A549 (cell line): ENCODE measurements around the gene FGF18. TPM values are rescaled to one million over a fixed set of nuclear protein-coding genes. Genes with fewer than 3 reads are reported as not detected.

Source experiments
- ATAC-seq, 2 experiments: fragments of 200-7000 bp in 1 of 2; fragments of >200 bp in 1 of 2; cut with Nextera tagmentation in 1 of 2; cut with Tn5 transposase in 1 of 2; 3 replicates each; pipeline versions ENCODE4 v1.8.0 to v1.9.1; 2018 to 2020; ENCODE audit warnings: mild to moderate bottlenecking in 1 of 2, moderate library complexity in 1 of 2
- CTCF ChIA-PET: fragments of 300-600 bp; sonication (Branson Sonifier 250); formaldehyde crosslinking; extraction: SDS; loops from one replicate; lab custom pipeline; 2021; ENCODE audit warnings: antibody characterized with exemption, inconsistent platforms; lab: Yijun Ruan, JAX
- POLR2A ChIA-PET: fragments of 350-600 bp; formaldehyde crosslinking; extraction: SDS; loops from one replicate; lab custom pipeline; 2021; ENCODE audit warnings: antibody characterized with exemption, inconsistent platforms; lab: Yijun Ruan, JAX
- DNase-seq, 2 experiments: peaks; one replicate each; pipeline versions ENCODE4 v3.0.0 to v3.0.0-alpha.2; 2011 to 2016; ENCODE audit warnings: low read depth in 1 of 2, low spot score in 1 of 2
- FAIRE-seq: peaks from 2 replicates; lab custom pipeline; 2011; peaks lifted over from hg19 to GRCh38; lab: Jason Lieb, UNC
- H3K27ac ChIP-seq, 2 experiments: fragments of >200 bp; sonication (Bioruptor Twin); formaldehyde crosslinking; 3 replicates each; pipeline ENCODE4 v1.5.1; 2016 to 2017
- H3K4me1 ChIP-seq: fragments of >200 bp; sonication (Bioruptor Twin); formaldehyde crosslinking; 3 replicates; pipeline ENCODE4 v1.6.1; 2016
- H3K4me2 ChIP-seq: fragments of >200 bp; sonication (Bioruptor Twin); formaldehyde crosslinking; 3 replicates; pipeline ENCODE4 v1.6.1; 2016
- H3K4me3 ChIP-seq: fragments of >200 bp; sonication (Bioruptor Twin); formaldehyde crosslinking; 3 replicates; pipeline ENCODE4 v1.5.1; 2016
- H3K9me3 ChIP-seq: fragments of >200 bp; sonication (Bioruptor Twin); formaldehyde crosslinking; 3 replicates; pipeline ENCODE4 v1.6.1; 2016
- BCL3 ChIP-seq: fragments of >200 bp; sonication (Bioruptor Twin); formaldehyde crosslinking; IDR thresholded peaks from 3 replicates; pipeline ENCODE4 v1.6.1; 2016
- CEBPB ChIP-seq, 2 experiments: fragments of >200 bp in 1 of 2; sonication (Bioruptor Twin) in 1 of 2; formaldehyde crosslinking in 1 of 2; IDR thresholded peaks; 2 replicates each; pipeline ENCODE4 v1.6.1; 2012 to 2016
- E2F6 ChIP-seq: IDR thresholded peaks from 2 replicates; pipeline ENCODE4 v1.6.1; 2012; ENCODE audit warnings: low read depth, borderline replicate concordance
- EHF ChIP-seq: fragments of 250-450 bp; sonication (Bioruptor Pico); IDR thresholded peaks from 2 replicates; pipeline ENCODE4 v1.5.0; 2020; ENCODE audit warnings: mild to moderate bottlenecking
- EHMT2 ChIP-seq: fragments of 200-600 bp; sonication (generic); IDR thresholded peaks from 2 replicates; pipeline ENCODE4 v1.6.1; 2016; ENCODE audit warnings: antibody characterized with exemption, low read depth, mild to moderate bottlenecking, moderate library complexity
- ESRRA ChIP-seq: fragments of 150-350 bp; IDR thresholded peaks from 2 replicates; pipeline ENCODE4 v1.6.1; 2014; ENCODE audit warnings: mild to moderate bottlenecking, low read length, borderline replicate concordance
- FOSB ChIP-seq: fragments of 250-450 bp; sonication (Bioruptor Pico); IDR thresholded peaks from 2 replicates; pipeline ENCODE4 v1.5.0; 2020; ENCODE audit warnings: mild to moderate bottlenecking, moderate library complexity
- GATA3 ChIP-seq: IDR thresholded peaks from 2 replicates; pipeline ENCODE4 v1.6.1; 2012; ENCODE audit warnings: borderline replicate concordance
- JUNB ChIP-seq: fragments of >200 bp; sonication (Bioruptor Twin); formaldehyde crosslinking; IDR thresholded peaks from 2 replicates; pipeline ENCODE4 v1.6.1; 2016
- MAZ ChIP-seq: fragments of 150-350 bp; IDR thresholded peaks from 2 replicates; pipeline ENCODE4 v1.6.1; 2014; ENCODE audit warnings: antibody characterized with exemption, low read depth, low read length, borderline replicate concordance
- NPAS2 ChIP-seq: fragments of 250-450 bp; sonication (Bioruptor Pico); IDR thresholded peaks from 2 replicates; pipeline ENCODE4 v1.8.0; 2022; ENCODE audit warnings: mild to moderate bottlenecking, moderate library complexity, borderline replicate concordance
- NR3C1 ChIP-seq: fragments of >200 bp; sonication (Bioruptor Twin); formaldehyde crosslinking; IDR thresholded peaks from 3 replicates; pipeline ENCODE4 v1.6.1; 2017
- PBX3 ChIP-seq: IDR thresholded peaks from 2 replicates; pipeline ENCODE4 v1.6.1; 2012
- POLR2A ChIP-seq: IDR thresholded peaks from 2 replicates; pipeline ENCODE4 v1.6.1; 2012; ENCODE audit warnings: mild to moderate bottlenecking, low read length
- RCOR1 ChIP-seq: fragments of 150-350 bp; IDR thresholded peaks from 2 replicates; pipeline ENCODE4 v1.6.1; 2014; ENCODE audit warnings: antibody characterized with exemption, low read length, low read depth
- RFX5 ChIP-seq: fragments of 450-650 bp; IDR thresholded peaks from 2 replicates; pipeline ENCODE4 v1.7.1; 2014; ENCODE audit warnings: antibody characterized with exemption, mild to moderate bottlenecking, moderate library complexity
- TFCP2L1 ChIP-seq: fragments of 250-450 bp; sonication (Bioruptor Pico); IDR thresholded peaks from 2 replicates; pipeline ENCODE4 v1.5.0; 2021; ENCODE audit warnings: mild to moderate bottlenecking
- TP53 ChIP-seq: fragments of 250-450 bp; sonication (Bioruptor Pico); IDR thresholded peaks from 2 replicates; pipeline ENCODE4 v1.5.0; 2021; ENCODE audit warnings: mild to moderate bottlenecking, moderate library complexity
- ZC3H11A ChIP-seq: fragments of 450-650 bp; IDR thresholded peaks from 2 replicates; pipeline ENCODE4 v1.6.1; 2014; ENCODE audit warnings: antibody characterized with exemption, mild to moderate bottlenecking
- ZFP36 ChIP-seq: fragments of 450-650 bp; IDR thresholded peaks from 2 replicates; pipeline ENCODE4 v1.6.1; 2014; ENCODE audit warnings: borderline replicate concordance; ENCODE audit not compliant: partially characterized antibody
- ZNF302 ChIP-seq: fragments of 250-450 bp; sonication (Bioruptor Pico); IDR thresholded peaks from 2 replicates; pipeline ENCODE4 v1.9.0; 2021; ENCODE audit warnings: inconsistent platforms, mild to moderate bottlenecking, moderate library complexity
- ZSCAN20 ChIP-seq: fragments of 250-450 bp; sonication (Bioruptor Pico); IDR thresholded peaks from 2 replicates; pipeline ENCODE4 v1.8.0; 2022; ENCODE audit warnings: mild to moderate bottlenecking, moderate library complexity
- WGBS: methylation state at CpG from one replicate; pipeline ENCODE4 v1.1.6; 2017; ENCODE audit errors: missing lambda C conversion rate; 5-methylcytosine and 5-hydroxymethylcytosine counted together
- polyA plus RNA-seq, 4 experiments: library from polyadenylated mRNA; depleted of rRNA in 3 of 4; stranded (reverse); fragments of >200 nt; fragmentation: RNase III in 1 of 4; extraction: RNeasy Plus Mini Kit Qiagen cat#74134 plus additional on column Dnase treatment in 1 of 4; gene quantifications; 2 replicates in 3 of 4; 3 replicates in 1 of 4; pipeline ENCODE4 v1.2.3, GENCODE V29; 2011 to 2017

Gene FGF18
- polyA plus RNA-seq, 2 of the 4 experiments (the other 2 are of a cell fraction) = 0.09 to 0.16 TPM

- ATAC-seq (no peak), FAIRE-seq (no peak), DNase-seq (no peak)
- Histone ChIP-seq H3K4me3 (no peak overlapping the region), H3K9me3 (no peaks in the 10 kb centered on the region), H3K27ac (no peak overlapping the region), H3K4me2 (no peak overlapping the region), H3K4me1 (no peaks in the 10 kb centered on the region)
- TF ChIP-seq TP53 (CRISPR knock-in tag) = no peak
- no peak for TF ChIP-seq NR3C1
- TF ChIP-seq POLR2A = no peak
- no peak for TF ChIP-seq ESRRA
- TF ChIP-seq PBX3 = no peak
- no peak for TF ChIP-seq RCOR1
- TF ChIP-seq FOSB = no peak
- TF ChIP-seq JUNB = no peak
- TF ChIP-seq ZSCAN20 (CRISPR knock-in tag) = no peak
- TF ChIP-seq EHF = no peak
- no peak for TF ChIP-seq ZFP36
- TF ChIP-seq CEBPB (IDR thresholded peaks at IDR 0.05) = no peak
- WGBS = 79% methylated on average over 19 of the region's 20 CpGs
- CTCF ChIA-PET = interaction anchor here (0.7 to 4.1 kb wide), 4 partner anchors 9 to 481 kb away, joined by 3 to 19 read pairs (median 4); partner anchors contain the start of gene FGF18
- POLR2A ChIA-PET = no interaction called here
Observed at GRCh38 chr5:171427318-171428167, 8.1 kb downstream of the FGF18 start.

- ChIA-PET CTCF (interaction anchor here (1.1 to 4.1 kb wide), 3 partner anchors 9 to 20 kb away, joined by 3 to 19 read pairs (median 3); partner anchors contain the start of gene FGF18), POLR2A (no interaction called here)
- H3K4me1 ChIP-seq = no peaks in the 10 kb centered on the region
- WGBS = 72% methylated on average over 9 of the region's 9 CpGs
- no peak overlapping the region for H3K4me3 ChIP-seq
- no peak for TF ChIP-seq ZFP36
- no peak for TF ChIP-seq BCL3
- TF ChIP-seq PBX3 = no peak
- TF ChIP-seq GATA3 = no peak
- TF ChIP-seq ZNF302 (CRISPR knock-in tag) = no peak
- TF ChIP-seq RFX5 = no peak
- TF ChIP-seq NPAS2 (CRISPR knock-in tag) = no peak
- TF ChIP-seq ZC3H11A = no peak
- no peak for TF ChIP-seq FOSB
- TF ChIP-seq MAZ = no peak
- no peak for TF ChIP-seq E2F6
- no peak for TF ChIP-seq TFCP2L1 (CRISPR knock-in tag)
- TF ChIP-seq EHMT2 = no peak
- H3K4me2 ChIP-seq = no peak overlapping the region
- no peak for DNase-seq
- H3K27ac ChIP-seq = no peak overlapping the region
- FAIRE-seq = no peak
- ATAC-seq = no peak
- no peaks in the 10 kb centered on the region for H3K9me3 ChIP-seq
Observed at GRCh38 chr5:171428168-171428696, 8.8 kb downstream of the FGF18 start.
